ENCODE results near the gene DUSP7.

DUSP7 gene

GRCh38 chr3:52065264-52065756, 8.9 kb upstream of the DUSP7 start:
- DNase-seq = no peak

GRCh38 chr3:52064561-52064960, 8.2 kb upstream of the DUSP7 start:
- no peak for DNase-seq

GRCh38 chr3:52063026-52063723, 6.8 kb upstream of the DUSP7 start:
- DNase-seq = no peak

- no peak for DNase-seq
Measured at GRCh38 chr3:52062505-52062904, 6.1 kb upstream of the DUSP7 start.

GRCh38 chr3:52061121-52061910, 4.9 kb upstream of the DUSP7 start:
- DNase-seq = no peak

GRCh38 chr3:52059781-52060180, 3.4 kb upstream of the DUSP7 start:
- DNase-seq = peak; percentile 15

- DNase-seq = no peak
Measured at GRCh38 chr3:52057812-52058495, 1.6 kb upstream of the DUSP7 start.

- DNase-seq = peak; percentile 98
Measured at GRCh38 chr3:52056968-52057811, 819 bp upstream of the DUSP7 start.

GRCh38 chr3:52055537-52056351, 627 bp downstream of the DUSP7 start:
- DNase-seq = peak; percentile 13

GRCh38 chr3:52054661-52055511, 1.5 kb downstream of the DUSP7 start:
- no peak for DNase-seq

- peak; percentile 67 for DNase-seq
Measured at GRCh38 chr3:52053307-52054304, 2.8 kb downstream of the DUSP7 start.

- DNase-seq = peak; percentile 88
Measured at GRCh38 chr3:52052831-52053306, 3.5 kb downstream of the DUSP7 start.

GRCh38 chr3:52051444-52051843, 4.9 kb downstream of the DUSP7 start:
- DNase-seq = no peak

- no peak for DNase-seq
Measured at GRCh38 chr3:52050571-52050970, 5.8 kb downstream of the DUSP7 start.

- no peak for DNase-seq
Measured at GRCh38 chr3:52049503-52049902, 6.9 kb downstream of the DUSP7 start.

GRCh38 chr3:52047295-52047960, 8.9 kb downstream of the DUSP7 start:
- no peak for DNase-seq

- DNase-seq = no peak
Measured at GRCh38 chr3:52046902-52047239, 9.5 kb downstream of the DUSP7 start.

- no peak for DNase-seq
Measured at GRCh38 chr3:52046186-52046901, 10.0 kb downstream of the DUSP7 start.
